Naive thymus-derived CD4-positive, alpha-beta T cell (primary cell): ENCODE measurements around the gene CCDC137. TPM values are rescaled to one million over a fixed set of nuclear protein-coding genes. Genes with fewer than 3 reads are reported as not detected.
"Not testable (repeated sequence)": the region's sequence is repeated elsewhere in the genome, so short reads cannot be mapped to it uniquely, and the experiment has no call there.

Experiments
- ATAC-seq: fragments of 150-1000 bp; cut with Tn5 transposase; 2 replicates; pipeline ENCODE4 v1.10.0; 2021; ENCODE audit warnings: mild to moderate bottlenecking, moderate library complexity
- CTCF ChIA-PET: fragments of 350-600 bp; sonication (Branson Sonifier 250); formaldehyde crosslinking; loops from one replicate; lab custom pipeline; 2021; ENCODE audit warnings: antibody characterized with exemption; lab: Charles Lee
- POLR2A ChIA-PET: fragments of 350-600 bp; sonication (Branson Sonifier 250); formaldehyde crosslinking; loops from one replicate; lab custom pipeline; 2021; ENCODE audit warnings: antibody characterized with exemption, inconsistent platforms; lab: Charles Lee
- DNase-seq, 9 donors: peaks; one replicate each; pipeline versions ENCODE4 v3.0.0 to v3.0.0-alpha.2; 2020 to 2022; ENCODE audit warnings: mixed read lengths in 1 of 9
- H3K27ac ChIP-seq: one replicate; pipeline ENCODE4 v1.7.0; 2013; ENCODE audit warnings: mild to moderate bottlenecking, low read depth, low read length, moderate library complexity
- H3K27me3 ChIP-seq, 2 donors: one replicate each; pipeline ENCODE4 v1.7.0; 2013; ENCODE audit warnings: low read length in 2 of 2, mild to moderate bottlenecking in 2 of 2, moderate library complexity in 2 of 2; ENCODE audit not compliant: control insufficient read depth in 2 of 2, insufficient read depth in 2 of 2
- H3K36me3 ChIP-seq, 3 experiments: 1 replicate in 2 of 3; 2 replicates in 1 of 3; pipeline ENCODE4 v1.7.0; 2013; ENCODE audit warnings: low read length in 3 of 3, mild to moderate bottlenecking in 3 of 3, moderate library complexity in 1 of 3; ENCODE audit not compliant: insufficient read depth in 3 of 3, control insufficient read depth in 2 of 3
- H3K4me1 ChIP-seq, 2 donors: one replicate each; pipeline ENCODE4 v1.7.0; 2013; ENCODE audit warnings: low read length in 2 of 2, mild to moderate bottlenecking in 2 of 2, moderate library complexity in 1 of 2; ENCODE audit not compliant: control insufficient read depth in 2 of 2, insufficient read depth in 2 of 2
- H3K4me3 ChIP-seq: 2 replicates; pipeline ENCODE4 v1.7.0; 2013; ENCODE audit warnings: mild to moderate bottlenecking, low read length
- H3K9me3 ChIP-seq, 3 experiments: 1 replicate in 2 of 3; 2 replicates in 1 of 3; pipeline ENCODE4 v1.7.0; 2013; ENCODE audit warnings: low read length in 3 of 3; ENCODE audit not compliant: control insufficient read depth in 2 of 3
- H3K27ac Mint-ChIP-seq, 9 donors: one replicate each; pipeline ENCODE4 v1.8.0; 2020 to 2022; ENCODE audit warnings: mixed read lengths in 9 of 9, mild to moderate bottlenecking in 8 of 9, moderate library complexity in 5 of 9, inconsistent platforms in 2 of 9
- H3K27me3 Mint-ChIP-seq, 5 donors: one replicate each; pipeline ENCODE4 v1.8.0; 2021 to 2022; ENCODE audit warnings: mixed read lengths in 5 of 5, mild to moderate bottlenecking in 1 of 5
- H3K36me3 Mint-ChIP-seq, 5 donors: one replicate each; pipeline ENCODE4 v1.8.0; 2020 to 2022; ENCODE audit warnings: mixed read lengths in 5 of 5, mild to moderate bottlenecking in 3 of 5, inconsistent platforms in 1 of 5
- H3K4me1 Mint-ChIP-seq, 7 donors: one replicate each; pipeline ENCODE4 v1.8.0; 2020 to 2022; ENCODE audit warnings: mixed read lengths in 7 of 7, mild to moderate bottlenecking in 3 of 7, inconsistent platforms in 1 of 7
- H3K4me3 Mint-ChIP-seq, 10 donors: one replicate each; pipeline ENCODE4 v1.8.0; 2020 to 2022; ENCODE audit warnings: mild to moderate bottlenecking in 10 of 10, mixed read lengths in 10 of 10, moderate library complexity in 6 of 10, inconsistent platforms in 2 of 10
- H3K9me3 Mint-ChIP-seq, 11 donors: one replicate each; pipeline ENCODE4 v1.8.0; 2020 to 2022; ENCODE audit warnings: mixed read lengths in 11 of 11, mild to moderate bottlenecking in 4 of 11, inconsistent platforms in 1 of 11, moderate library complexity in 1 of 11
- intact Hi-C, 2 donors: fragments of 100-400 bp; cut with micrococcal nuclease; formaldehyde crosslinking; loops; one replicate each; pipeline ENCODE4 v1.15.1; 2023
- polyA plus RNA-seq, 2 donors: library from polyadenylated mRNA; unstranded; fragments of 300-500 nt; fragmentation: Illumina TruSeq; gene quantifications; one replicate each; pipeline ENCODE4 v1.2.3, GENCODE V29; 2021
- total RNA-seq, 6 experiments: library from RNA in 5 of 6; stranded (reverse) in 5 of 6; gene quantifications; 1 replicate in 5 of 6; 2 replicates in 1 of 6; pipeline ENCODE4 v1.2.3 and lab custom pipeline; 2021 to 2026

The CCDC137 gene
- total and polyA plus RNA-seq, 7 experiments from 2014 or later = 10.0 to 33.5 (median 26.0) TPM

GRCh38 chr17:81673561-81674258 lies 7.2 kb downstream of the CCDC137 start:
- no peaks in the 10 kb centered on the region for H3K27me3 Mint-ChIP-seq
- H3K27ac ChIP-seq = no peak overlapping the region
- peaks cover 0 to 2% (median 0%) of the 10 kb centered on the region in 11 donors for H3K9me3 Mint-ChIP-seq
- intact Hi-C loops = no loop called here
- peaks cover 4 to 53% (median 16%) of the 10 kb centered on the region in 3 experiments for H3K36me3 ChIP-seq
- no peaks in the 10 kb centered on the region for H3K9me3 ChIP-seq
- ChIA-PET POLR2A (interaction anchor here (1.1 kb wide), 1 partner anchor 10 kb away, joined by 3 read pairs; the partner anchor contains the start of genes ARL16 and HGS), CTCF (no interaction called here)
- no peak overlapping the region for H3K4me3 Mint-ChIP-seq
- peaks cover 0 to 11% (median 9%) of the 10 kb centered on the region in 7 donors for H3K4me1 Mint-ChIP-seq
- H3K27me3 ChIP-seq = no peaks in the 10 kb centered on the region
- no peak overlapping the region for H3K4me3 ChIP-seq
- H3K4me1 ChIP-seq = peaks cover 0 to under 1% of the 10 kb centered on the region in 2 donors
- no peak overlapping the region for H3K27ac Mint-ChIP-seq
- H3K36me3 Mint-ChIP-seq = peaks cover 0 to 9% (median 0%) of the 10 kb centered on the region in 5 donors
- ATAC-seq = no peak
- DNase-seq = no peak

DNA sequence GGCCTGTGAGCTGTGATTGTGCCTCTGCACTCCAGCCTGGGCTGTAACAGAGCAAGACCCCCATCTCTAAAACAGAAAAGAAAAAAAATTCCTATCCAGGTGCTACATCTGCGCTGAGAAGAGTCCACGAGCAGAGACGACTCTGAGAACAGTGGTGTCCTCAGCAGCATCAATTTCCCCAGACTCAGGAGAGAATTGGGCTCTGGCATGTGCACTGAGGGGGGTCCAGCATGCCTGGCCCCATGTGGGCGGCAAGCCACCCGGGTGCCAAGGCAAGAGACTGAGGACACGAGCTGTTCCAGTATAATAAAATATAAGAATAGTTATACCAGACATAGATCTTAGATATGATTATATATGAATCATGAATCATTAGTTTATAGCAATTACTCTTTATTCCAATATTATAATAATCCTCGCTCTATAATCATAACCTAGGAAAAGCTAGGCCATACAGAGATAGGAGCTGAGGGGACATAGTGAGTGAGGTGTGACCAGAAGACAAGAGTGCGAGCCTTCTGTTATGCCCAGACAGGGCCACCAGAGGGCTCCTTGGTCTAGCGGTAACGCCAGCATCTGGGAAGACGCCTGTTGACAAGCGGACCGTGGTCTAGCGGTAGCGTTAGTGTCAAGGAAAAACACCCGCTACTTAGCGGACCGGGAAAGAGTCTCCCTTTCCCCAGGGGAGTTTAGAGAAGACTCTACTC lies 9.1 kb downstream of the CCDC137 start:
- H3K36me3 Mint-ChIP-seq, H3K4me3 ChIP-seq, H3K27ac Mint-ChIP-seq, intact Hi-C loops, H3K9me3 ChIP-seq, H3K9me3 Mint-ChIP-seq, H3K27me3 ChIP-seq, H3K4me1 ChIP-seq, H3K4me3 Mint-ChIP-seq, ATAC-seq, H3K27me3 Mint-ChIP-seq, CTCF ChIA-PET, H3K27ac ChIP-seq: not testable (repeated sequence)
- peaks cover 0 to 39% (median 11%) of the 10 kb centered on the region in 3 experiments for H3K36me3 ChIP-seq
- H3K4me1 Mint-ChIP-seq = peaks cover 0 to 12% (median 6%) of the 10 kb centered on the region in 7 donors
- POLR2A ChIA-PET = interaction anchor here (0.8 to 2.3 kb wide), 3 partner anchors 9 to 26 kb away, joined by 3 to 7 read pairs (median 5); no protein-coding TSS in a partner anchor
- peak in 4 of 9 donors; percentile 19 to 37 (median 29) for DNase-seq

- Histone ChIP-seq H3K36me3 (peaks cover 0 to 29% (median 8%) of the 10 kb centered on the region in 3 experiments), H3K27me3 (no peaks in the 10 kb centered on the region), H3K4me1 (no peaks in the 10 kb centered on the region), H3K27ac (no peak overlapping the region), H3K9me3 (no peaks in the 10 kb centered on the region), H3K4me3 (no peak overlapping the region)
- H3K27me3 Mint-ChIP-seq = no peaks in the 10 kb centered on the region
- ChIA-PET CTCF (interaction anchor here (0.6 kb wide), 1 partner anchor 974 kb away, joined by 3 read pairs; no protein-coding TSS in a partner anchor), POLR2A (interaction anchor here (2.3 kb wide), 1 partner anchor 12 kb away, joined by 5 read pairs; no protein-coding TSS in a partner anchor)
- intact Hi-C loops = no loop called here
- DNase-seq (no peak), ATAC-seq (no peak)
- H3K36me3 Mint-ChIP-seq = peaks cover 0 to 4% (median 3%) of the 10 kb centered on the region in 5 donors
- H3K4me1 Mint-ChIP-seq = peaks cover 0 to 12% (median 9%) of the 10 kb centered on the region in 7 donors
- H3K9me3 Mint-ChIP-seq = no peaks in the 10 kb centered on the region
- no peak overlapping the region for H3K27ac Mint-ChIP-seq
- no peak overlapping the region for H3K4me3 Mint-ChIP-seq
Measured at GRCh38 chr17:81676906-81677305, 10.4 kb downstream of the CCDC137 start.

DNA sequence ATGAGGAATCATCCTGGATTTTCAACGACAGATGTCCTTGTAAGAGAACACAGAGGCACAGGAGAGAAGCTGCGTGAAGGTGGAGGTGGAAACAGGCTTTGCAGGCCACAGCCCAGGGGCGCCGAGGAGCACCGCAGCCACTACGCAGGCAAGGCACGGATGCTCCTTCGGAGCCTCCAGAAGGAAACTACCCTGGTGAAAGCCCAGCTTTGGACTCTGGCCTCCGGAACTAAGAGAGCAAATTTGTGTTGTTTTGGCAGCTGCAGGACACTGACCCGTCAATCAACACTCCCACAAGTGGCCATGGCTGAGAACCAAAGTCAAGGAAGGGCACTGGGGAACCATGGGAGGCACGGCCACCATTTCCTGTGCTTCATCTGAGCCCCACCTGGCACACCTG lies 13.6 kb downstream of the CCDC137 start:
- H3K4me3 Mint-ChIP-seq = peak overlapping the region in 1 of 10 donors; percentile 23
- H3K36me3 ChIP-seq = peaks cover 0 to 9% (median 0%) of the 10 kb centered on the region in 3 experiments
- H3K27ac Mint-ChIP-seq = peak overlapping the region in 1 of 9 donors; percentile 76
- no peak for DNase-seq
- H3K9me3 ChIP-seq = no peaks in the 10 kb centered on the region
- H3K27me3 Mint-ChIP-seq = peaks cover 0 to 3% (median 0%) of the 10 kb centered on the region in 5 donors
- H3K4me1 Mint-ChIP-seq = peaks cover 10 to 34% (median 28%) of the 10 kb centered on the region in 7 donors
- peaks cover 14% of the 10 kb centered on the region in 2 donors for H3K4me1 ChIP-seq
- CTCF ChIA-PET = no interaction called here
- no peaks in the 10 kb centered on the region for H3K27me3 ChIP-seq
- H3K4me3 ChIP-seq = no peak overlapping the region
- POLR2A ChIA-PET = no interaction called here
- intact Hi-C loops = loop anchor here (5.0 to 10.0 kb wide), 4 partner anchors 128 to 417 kb away; partner anchors contain the start of genes ACTG1 (in 2 of the 2), DCXR (in 1 of the 2), FAAP100 (in 1 of the 2) and FASN (in 1 of the 2)
- no peak overlapping the region for H3K27ac ChIP-seq
- ATAC-seq = no peak
- peaks cover 0 to 9% (median 4%) of the 10 kb centered on the region in 5 donors for H3K36me3 Mint-ChIP-seq
- peaks cover 0 to 4% (median 0%) of the 10 kb centered on the region in 11 donors for H3K9me3 Mint-ChIP-seq

DNA sequence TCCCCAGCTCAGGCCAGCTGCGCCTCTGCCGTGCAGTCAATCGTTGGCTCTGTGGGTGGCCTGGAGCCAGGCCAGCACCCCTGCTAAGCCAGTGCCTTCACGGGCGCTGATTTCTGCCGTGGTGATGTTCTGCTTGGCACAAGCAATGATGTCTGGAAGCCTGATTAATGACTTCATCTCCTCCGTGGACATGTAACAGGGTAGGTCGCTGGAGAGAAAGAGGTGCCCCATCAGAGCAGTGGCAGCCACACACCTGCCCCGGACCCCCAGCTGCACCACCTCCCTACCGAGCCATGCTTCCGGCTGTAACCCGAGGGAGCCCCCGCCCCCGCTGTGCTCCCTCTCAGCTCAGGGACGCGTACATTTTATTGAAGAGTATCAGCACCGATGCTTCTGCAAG lies 15.1 kb downstream of the CCDC137 start:
- ChIA-PET POLR2A (interaction anchor here (0.9 to 4.7 kb wide), 3 partner anchors 15 to 191 kb away, joined by 3 to 49 read pairs (median 26); partner anchors contain the start of genes CCDC137, MRPL12 and OXLD1), CTCF (no interaction called here)
- H3K36me3 Mint-ChIP-seq = peaks cover 4 to 10% (median 4%) of the 10 kb centered on the region in 5 donors
- DNase-seq = no peak
- peaks cover 0 to 4% (median 0%) of the 10 kb centered on the region in 11 donors for H3K9me3 Mint-ChIP-seq
- ATAC-seq = no peak
- Histone ChIP-seq H3K36me3 (peaks cover 6 to 19% (median 7%) of the 10 kb centered on the region in 3 experiments), H3K27me3 (no peaks in the 10 kb centered on the region), H3K4me1 (peaks cover 22 to 24% of the 10 kb centered on the region in 2 donors), H3K4me3 (no peak overlapping the region), H3K27ac (no peak overlapping the region), H3K9me3 (no peaks in the 10 kb centered on the region)
- peaks cover 0 to 3% (median 0%) of the 10 kb centered on the region in 5 donors for H3K27me3 Mint-ChIP-seq
- peaks cover 22 to 43% (median 33%) of the 10 kb centered on the region in 7 donors for H3K4me1 Mint-ChIP-seq
- intact Hi-C loops = loop anchor here (2.0 to 10.0 kb wide), 6 partner anchors 15 to 416 kb away; partner anchors contain the start of genes ACTG1 (in 2 of the 2), CCDC137 (in 1 of the 2), DCXR (in 1 of the 2) and FAAP100 (in 1 of the 2)
- peak overlapping the region in 1 of 9 donors; percentile 9 for H3K27ac Mint-ChIP-seq
- H3K4me3 Mint-ChIP-seq = peak overlapping the region in 6 of 10 donors; percentile 18 to 91 (median 54)
